CD4-positive, alpha-beta memory T cell (primary cell): Measurements from ENCODE around the gene CDK14. TPM values are rescaled to one million over a fixed set of nuclear protein-coding genes. Genes with fewer than 3 reads are reported as not detected.

Source experiments
- CTCF ChIA-PET: fragments of 350-600 bp; sonication (Branson Sonifier 250); formaldehyde crosslinking; loops from one replicate; lab custom pipeline; 2021; ENCODE audit warnings: inconsistent platforms; ENCODE audit not compliant: partially characterized antibody; lab: Charles Lee
- POLR2A ChIA-PET: fragments of 350-600 bp; sonication (Branson Sonifier 250); formaldehyde crosslinking; loops from one replicate; lab custom pipeline; 2021; ENCODE audit not compliant: partially characterized antibody; lab: Charles Lee
- DNase-seq, 5 donors: peaks; one replicate each; pipeline versions ENCODE4 v3.0.0 to v3.0.0-alpha.2; 2020 to 2022; ENCODE audit warnings: mixed read lengths in 1 of 5
- H3K27ac ChIP-seq: one replicate; pipeline ENCODE4 v1.7.0; 2013; ENCODE audit warnings: low read depth, low read length
- H3K27me3 ChIP-seq: 2 replicates; pipeline ENCODE4 v1.7.0; 2013; ENCODE audit warnings: mild to moderate bottlenecking, low read length, moderate library complexity; ENCODE audit not compliant: insufficient read depth
- H3K36me3 ChIP-seq: 2 replicates; pipeline ENCODE4 v1.7.0; 2013; ENCODE audit warnings: mild to moderate bottlenecking, low read length, moderate library complexity; ENCODE audit not compliant: insufficient read depth
- H3K4me1 ChIP-seq: 2 replicates; pipeline ENCODE4 v1.7.0; 2013; ENCODE audit warnings: mild to moderate bottlenecking, low read length, moderate library complexity; ENCODE audit not compliant: insufficient read depth
- H3K4me3 ChIP-seq, 2 donors: one replicate each; pipeline ENCODE4 v1.7.0; 2013; ENCODE audit warnings: low read length in 2 of 2, mild to moderate bottlenecking in 1 of 2
- H3K9me3 ChIP-seq, 2 donors: one replicate each; pipeline ENCODE4 v1.7.0; 2013; ENCODE audit warnings: low read length in 2 of 2, control low read depth in 1 of 2; ENCODE audit not compliant: control insufficient read depth in 1 of 2
- H3K27ac Mint-ChIP-seq, 7 donors: one replicate each; pipeline ENCODE4 v1.8.0; 2020 to 2021; ENCODE audit warnings: mixed read lengths in 7 of 7, mild to moderate bottlenecking in 6 of 7, inconsistent platforms in 3 of 7, moderate library complexity in 3 of 7
- H3K27me3 Mint-ChIP-seq, 2 donors: one replicate each; pipeline ENCODE4 v1.8.0; 2020 to 2021; ENCODE audit warnings: mixed read lengths in 2 of 2
- H3K36me3 Mint-ChIP-seq, 2 donors: one replicate each; pipeline ENCODE4 v1.8.0; 2020 to 2021; ENCODE audit warnings: mixed read lengths in 2 of 2, inconsistent platforms in 1 of 2, mild to moderate bottlenecking in 1 of 2
- H3K4me1 Mint-ChIP-seq, 4 donors: one replicate each; pipeline ENCODE4 v1.8.0; 2020 to 2021; ENCODE audit warnings: mixed read lengths in 4 of 4, mild to moderate bottlenecking in 1 of 4
- H3K4me3 Mint-ChIP-seq, 8 donors: one replicate each; pipeline ENCODE4 v1.8.0; 2020 to 2021; ENCODE audit warnings: mixed read lengths in 8 of 8, mild to moderate bottlenecking in 7 of 8, moderate library complexity in 6 of 8, inconsistent platforms in 3 of 8
- H3K9me3 Mint-ChIP-seq, 8 donors: one replicate each; pipeline ENCODE4 v1.8.0; 2020 to 2021; ENCODE audit warnings: mixed read lengths in 8 of 8, mild to moderate bottlenecking in 5 of 8, inconsistent platforms in 3 of 8, moderate library complexity in 1 of 8
- intact Hi-C: fragments of 100-400 bp; cut with micrococcal nuclease; formaldehyde crosslinking; loops from one replicate; pipeline ENCODE4 v1.15.1; 2023
- polyA plus RNA-seq, 2 donors: library from polyadenylated mRNA; unstranded; fragments of 300-500 nt; fragmentation: Illumina TruSeq; gene quantifications; one replicate each; pipeline ENCODE4 v1.2.3, GENCODE V29; 2021
- total RNA-seq, 2 experiments: library from RNA; stranded (reverse); gene quantifications; one replicate each; pipeline ENCODE4 v1.2.3, GENCODE V29; 2021

CDK14 gene
- total and polyA plus RNA-seq, 4 experiments from 2014 or later = 0.47 to 0.81 (median 0.70) TPM; not detected in 1

DNA sequence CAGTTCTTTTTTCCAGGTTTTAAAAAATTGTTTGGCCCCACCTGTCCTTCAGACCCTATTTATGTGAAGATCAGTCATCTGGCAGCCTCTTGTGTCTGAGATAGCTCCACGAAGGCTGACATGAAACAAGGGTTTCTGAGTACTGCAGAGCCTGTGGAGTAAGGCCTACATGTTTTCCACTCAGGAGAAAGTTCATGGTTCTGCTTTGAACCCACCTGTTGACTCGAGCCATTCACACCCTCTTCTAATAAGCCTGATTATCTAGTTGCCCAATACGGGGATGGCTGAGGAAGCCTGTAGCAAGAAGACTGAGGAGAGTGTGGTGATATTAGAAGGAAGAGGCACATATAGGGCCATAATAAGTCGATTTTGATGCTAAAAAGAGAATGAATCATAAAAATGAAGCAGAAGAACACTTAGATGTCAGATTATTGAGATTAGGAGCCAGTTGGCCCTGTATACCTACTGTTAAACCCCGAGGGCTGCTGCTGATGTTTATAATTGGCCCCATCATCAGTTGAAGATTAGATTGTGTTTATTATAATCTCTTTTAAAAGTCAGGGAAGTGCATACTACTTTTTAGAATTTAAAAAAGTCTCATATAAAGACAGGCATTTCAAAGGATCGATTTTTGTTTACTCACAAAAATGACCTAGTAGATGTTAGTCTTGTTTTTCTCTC lies 109.4 kb downstream of the CDK14 start:
- POLR2A ChIA-PET = no interaction called here
- H3K36me3 ChIP-seq = no peaks in the 10 kb centered on the region

GRCh38 chr7:90706072-90706716 lies 110.1 kb downstream of the CDK14 start:
- CTCF ChIA-PET = interaction anchor here (1.4 kb wide), 1 partner anchor 9 kb away, joined by 3 read pairs; no protein-coding TSS in a partner anchor
- intact Hi-C loops = no loop called here
- H3K36me3 ChIP-seq = no peaks in the 10 kb centered on the region
- no peaks in the 10 kb centered on the region for H3K4me1 ChIP-seq
- no peaks in the 10 kb centered on the region for H3K27me3 ChIP-seq
- Mint-ChIP-seq H3K4me1 (no peaks in the 10 kb centered on the region), H3K27ac (no peak overlapping the region), H3K4me3 (no peak overlapping the region), H3K9me3 (peaks cover 0 to 1% (median 0%) of the 10 kb centered on the region in 8 donors), H3K27me3 (peaks cover 0 to 1% of the 10 kb centered on the region in 2 donors), H3K36me3 (no peaks in the 10 kb centered on the region)
- no peak for DNase-seq
- no peak overlapping the region for H3K4me3 ChIP-seq
- POLR2A ChIA-PET = no interaction called here
- H3K27ac ChIP-seq = no peak overlapping the region
- no peaks in the 10 kb centered on the region for H3K9me3 ChIP-seq

More for the DNA sequence above, 109.4 kb downstream of the CDK14 start:
- no peaks in the 10 kb centered on the region for H3K27me3 ChIP-seq
- no peaks in the 10 kb centered on the region for H3K9me3 ChIP-seq
- no peaks in the 10 kb centered on the region for H3K4me1 ChIP-seq
- Mint-ChIP-seq H3K4me1 (peaks cover 0 to 2% (median 0%) of the 10 kb centered on the region in 4 donors), H3K27ac (no peak overlapping the region), H3K4me3 (no peak overlapping the region), H3K9me3 (peaks cover 0 to 1% (median 0%) of the 10 kb centered on the region in 8 donors), H3K36me3 (no peaks in the 10 kb centered on the region), H3K27me3 (peaks cover 0 to 1% of the 10 kb centered on the region in 2 donors)
- H3K4me3 ChIP-seq = no peak overlapping the region
- intact Hi-C loops = no loop called here
- CTCF ChIA-PET = no interaction called here
- no peak for DNase-seq
- no peak overlapping the region for H3K27ac ChIP-seq

GRCh38 chr7:90708841-90709317 lies 112.8 kb downstream of the CDK14 start:
- Mint-ChIP-seq H3K9me3 (peaks cover 0 to 4% (median 0%) of the 10 kb centered on the region in 8 donors), H3K27ac (no peak overlapping the region), H3K36me3 (no peaks in the 10 kb centered on the region), H3K4me3 (no peak overlapping the region), H3K27me3 (peaks cover 0 to 1% of the 10 kb centered on the region in 2 donors), H3K4me1 (no peaks in the 10 kb centered on the region)
- H3K27ac ChIP-seq = no peak overlapping the region
- DNase-seq = no peak
- H3K9me3 ChIP-seq = no peaks in the 10 kb centered on the region
- H3K36me3 ChIP-seq = no peaks in the 10 kb centered on the region
- intact Hi-C loops = no loop called here
- CTCF ChIA-PET = interaction anchor here (1.0 kb wide), 1 partner anchor 38 kb away, joined by 3 read pairs; no protein-coding TSS in a partner anchor
- H3K4me1 ChIP-seq = no peaks in the 10 kb centered on the region
- H3K27me3 ChIP-seq = no peaks in the 10 kb centered on the region
- POLR2A ChIA-PET = no interaction called here
- no peak overlapping the region for H3K4me3 ChIP-seq

DNA sequence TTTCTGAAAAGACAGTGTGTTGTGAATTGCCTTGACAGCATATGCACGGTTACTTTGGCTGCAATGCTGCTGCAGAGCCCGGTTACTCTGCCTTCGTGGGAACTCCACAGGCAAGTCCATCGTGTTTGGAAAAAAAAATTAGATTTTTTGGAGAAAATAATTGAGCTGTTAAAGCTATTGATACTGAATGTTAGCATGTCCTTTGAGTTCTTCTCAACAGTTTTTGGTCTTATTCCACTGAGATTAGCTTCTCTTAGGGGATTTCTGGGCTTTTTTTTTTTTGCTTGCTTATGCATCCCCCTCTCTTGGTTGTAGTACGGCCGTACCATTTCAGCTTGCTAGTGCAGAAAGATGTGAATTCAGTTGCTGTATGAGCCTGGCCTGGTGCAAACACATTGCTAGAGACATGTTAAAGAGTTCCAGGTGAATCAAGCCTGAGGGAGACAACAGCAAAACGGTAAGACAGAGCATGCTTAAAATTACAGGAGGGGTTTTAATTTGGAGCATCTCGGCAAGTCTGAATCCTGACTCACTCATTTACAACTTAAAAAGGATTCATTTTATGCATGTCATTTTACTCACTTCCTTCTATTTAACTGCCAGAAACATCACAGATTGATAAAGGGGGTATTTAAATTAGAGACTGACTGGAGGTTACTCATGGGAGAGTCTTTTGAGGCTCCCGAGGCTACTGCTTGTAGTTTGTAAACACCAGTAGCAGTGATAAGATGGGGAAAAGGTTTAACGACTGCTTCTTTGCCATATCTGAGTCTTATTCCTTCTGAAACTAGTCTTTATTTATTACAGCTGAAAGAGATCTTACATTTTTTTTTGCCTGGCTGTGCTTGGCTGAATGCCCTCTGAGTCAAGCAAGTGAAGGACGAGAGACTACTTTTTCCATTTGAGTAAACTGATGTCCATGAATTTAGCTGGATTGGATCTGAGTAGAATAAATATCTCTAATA lies 113.7 kb downstream of the CDK14 start:
- Mint-ChIP-seq H3K27me3 (peaks cover 0 to 1% of the 10 kb centered on the region in 2 donors), H3K9me3 (peaks cover 0 to 4% (median 0%) of the 10 kb centered on the region in 8 donors), H3K27ac (no peak overlapping the region), H3K36me3 (no peaks in the 10 kb centered on the region), H3K4me3 (no peak overlapping the region), H3K4me1 (no peaks in the 10 kb centered on the region)
- CTCF ChIA-PET = interaction anchor here (1.0 kb wide), 1 partner anchor 37 kb away, joined by 3 read pairs; no protein-coding TSS in a partner anchor
- Histone ChIP-seq H3K4me1 (no peaks in the 10 kb centered on the region), H3K27ac (no peak overlapping the region), H3K27me3 (no peaks in the 10 kb centered on the region), H3K9me3 (no peaks in the 10 kb centered on the region), H3K4me3 (no peak overlapping the region), H3K36me3 (no peaks in the 10 kb centered on the region)
- no peak for DNase-seq
- POLR2A ChIA-PET = no interaction called here
- intact Hi-C loops = no loop called here

DNA sequence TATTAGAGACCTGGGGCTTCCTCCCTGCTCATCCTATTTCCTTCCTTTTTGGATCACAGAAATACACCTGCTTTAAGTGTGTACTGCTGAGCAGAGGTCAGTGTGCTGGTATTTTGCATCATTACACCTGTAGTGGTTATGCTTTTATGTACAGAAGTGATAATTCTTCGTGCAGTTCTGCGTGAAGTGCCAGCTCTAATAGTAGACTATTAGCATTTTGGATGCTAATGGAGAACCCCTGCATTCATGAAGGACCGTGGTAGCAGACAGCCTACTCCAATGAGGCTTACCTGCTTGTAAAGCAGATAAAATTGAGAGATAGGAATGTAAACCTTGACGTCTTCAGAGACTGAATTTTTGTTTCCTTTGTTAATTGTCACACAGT lies 114.3 kb downstream of the CDK14 start:
- Mint-ChIP-seq H3K36me3 (no peaks in the 10 kb centered on the region), H3K9me3 (peaks cover 0 to 4% (median 0%) of the 10 kb centered on the region in 8 donors), H3K27me3 (peaks cover 0 to 1% of the 10 kb centered on the region in 2 donors), H3K27ac (no peak overlapping the region), H3K4me1 (no peaks in the 10 kb centered on the region), H3K4me3 (no peak overlapping the region)
- Histone ChIP-seq H3K36me3 (no peaks in the 10 kb centered on the region), H3K4me1 (no peaks in the 10 kb centered on the region), H3K27ac (no peak overlapping the region), H3K4me3 (no peak overlapping the region), H3K9me3 (no peaks in the 10 kb centered on the region), H3K27me3 (no peaks in the 10 kb centered on the region)
- ChIA-PET POLR2A (no interaction called here), CTCF (no interaction called here)
- DNase-seq = no peak
- intact Hi-C loops = no loop called here

DNA sequence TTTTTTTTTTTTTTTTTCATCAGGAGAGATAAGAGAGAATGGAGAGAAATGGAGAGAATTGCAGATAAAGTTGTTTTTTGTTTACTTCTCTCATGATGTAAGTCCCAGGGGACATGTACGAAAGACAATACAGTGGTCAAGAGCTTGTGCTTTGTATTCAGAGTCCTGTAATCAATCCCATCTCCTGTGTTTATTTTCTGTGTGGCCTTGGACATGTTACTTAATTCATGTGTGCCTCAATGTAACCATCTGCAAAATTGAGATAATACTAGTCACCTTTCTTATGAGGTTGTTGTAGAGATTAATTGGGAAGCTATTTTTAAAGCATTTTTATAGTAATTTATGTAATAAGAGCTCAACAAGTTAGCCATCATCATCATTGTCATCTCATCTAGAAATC lies 117.5 kb downstream of the CDK14 start:
- no peak for DNase-seq
- Histone ChIP-seq H3K36me3 (no peaks in the 10 kb centered on the region), H3K27ac (no peak overlapping the region), H3K4me3 (no peak overlapping the region), H3K9me3 (no peaks in the 10 kb centered on the region), H3K4me1 (no peaks in the 10 kb centered on the region), H3K27me3 (no peaks in the 10 kb centered on the region)
- intact Hi-C loops = no loop called here
- H3K4me1 Mint-ChIP-seq = no peaks in the 10 kb centered on the region
- no peaks in the 10 kb centered on the region for H3K36me3 Mint-ChIP-seq
- H3K27me3 Mint-ChIP-seq = no peaks in the 10 kb centered on the region
- ChIA-PET CTCF (no interaction called here), POLR2A (no interaction called here)
- H3K9me3 Mint-ChIP-seq = peaks cover 0 to 3% (median 0%) of the 10 kb centered on the region in 8 donors
- no peak overlapping the region for H3K4me3 Mint-ChIP-seq
- H3K27ac Mint-ChIP-seq = no peak overlapping the region

DNA sequence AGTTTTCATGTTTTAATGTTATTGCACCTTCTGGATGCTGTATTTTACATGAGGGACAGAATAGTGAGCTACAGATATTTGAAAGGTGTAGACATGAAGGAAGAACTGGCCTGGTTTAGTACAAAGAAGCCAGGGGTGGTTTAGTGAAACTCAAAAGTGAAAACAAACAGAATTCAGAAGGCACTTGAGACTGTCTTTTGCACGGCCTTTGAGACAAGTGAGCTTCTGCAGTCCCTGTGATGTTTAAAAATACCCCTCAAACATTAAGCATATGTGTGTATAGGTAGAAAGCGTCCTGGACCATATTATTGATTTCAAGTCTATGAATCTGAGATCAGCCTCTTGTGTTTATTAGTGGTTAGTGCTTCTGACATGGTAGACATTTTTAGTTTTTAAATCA lies 118.9 kb downstream of the CDK14 start:
- H3K36me3 ChIP-seq = no peaks in the 10 kb centered on the region
- H3K27me3 ChIP-seq = no peaks in the 10 kb centered on the region
- CTCF ChIA-PET = no interaction called here
- H3K9me3 Mint-ChIP-seq = peaks cover 0 to 3% (median 0%) of the 10 kb centered on the region in 8 donors
- no peak overlapping the region for H3K27ac Mint-ChIP-seq
- H3K9me3 ChIP-seq = no peaks in the 10 kb centered on the region
- no peak overlapping the region for H3K4me3 Mint-ChIP-seq
- H3K4me3 ChIP-seq = no peak overlapping the region
- H3K4me1 Mint-ChIP-seq = no peaks in the 10 kb centered on the region
- intact Hi-C loops = no loop called here
- H3K4me1 ChIP-seq = no peaks in the 10 kb centered on the region
- no peaks in the 10 kb centered on the region for H3K36me3 Mint-ChIP-seq
- no peaks in the 10 kb centered on the region for H3K27me3 Mint-ChIP-seq
- no peak overlapping the region for H3K27ac ChIP-seq
- POLR2A ChIA-PET = no interaction called here
- DNase-seq = no peak
